Aorta (tissue), 5 donors: ENCODE measurements around the gene C1QTNF4. TPM values are rescaled to one million over a fixed set of nuclear protein-coding genes. Genes with fewer than 3 reads are reported as not detected.
A peak's percentile ranks its signal among the peaks of the same experiment; 100 is the strongest.
"Not testable (repeated sequence)": the region's sequence is repeated elsewhere in the genome, so short reads cannot be mapped to it uniquely, and the experiment has no call there.

ENCODE experiments used
- ATAC-seq: fragments of 200-7000 bp; cut with Tn5 transposase; one replicate; pipeline ENCODE4 v1.9.1; 2022; ENCODE audit warnings: moderate library complexity; ENCODE audit not compliant: low FRiP score
- DNase-seq, 2 donors: peaks; one replicate each; pipeline ENCODE4 v3.0.0-alpha.2; 2020
- H3K27ac ChIP-seq, 2 donors: one replicate each; pipeline ENCODE4 v1.5.1; 2013; ENCODE audit warnings: low read length in 2 of 2, mild to moderate bottlenecking in 2 of 2, moderate library complexity in 2 of 2, control low read depth in 1 of 2, inconsistent platforms in 1 of 2, low read depth in 1 of 2
- H3K27me3 ChIP-seq, 2 donors: one replicate each; pipeline ENCODE4 v1.6.1; 2013; ENCODE audit warnings: control low read depth in 1 of 2, low read length in 1 of 2, mild to moderate bottlenecking in 1 of 2, moderate library complexity in 1 of 2; ENCODE audit not compliant: insufficient read depth in 2 of 2, control insufficient read depth in 1 of 2
- H3K36me3 ChIP-seq, 2 donors: one replicate each; pipeline ENCODE4 v1.6.1; 2013; ENCODE audit warnings: control low read depth in 1 of 2, low read length in 1 of 2, mild to moderate bottlenecking in 1 of 2; ENCODE audit not compliant: insufficient read depth in 2 of 2, control insufficient read depth in 1 of 2
- H3K4me1 ChIP-seq, 2 donors: one replicate each; pipeline ENCODE4 v1.6.1; 2013; ENCODE audit warnings: low read length in 2 of 2, control low read depth in 1 of 2, mild to moderate bottlenecking in 1 of 2, moderate library complexity in 1 of 2; ENCODE audit not compliant: insufficient read depth in 2 of 2, control insufficient read depth in 1 of 2
- H3K4me3 ChIP-seq, 2 donors: one replicate each; pipeline ENCODE4 v1.5.1; 2013; ENCODE audit warnings: low read length in 2 of 2, control low read depth in 1 of 2, mild to moderate bottlenecking in 1 of 2
- H3K9me3 ChIP-seq: one replicate; pipeline ENCODE4 v1.6.1; 2013; ENCODE audit warnings: mild to moderate bottlenecking, low read length; ENCODE audit not compliant: control insufficient read depth
- WGBS, 2 donors: extraction: QIAGEN DNeasy Blood & Tissue Kit; methylation state at CpG; one replicate each; pipeline ENCODE4 v1.1.7; 2013; 5-methylcytosine and 5-hydroxymethylcytosine counted together
- intact Hi-C, 2 donors: fragments of 100-400 bp; cut with DNase I; formaldehyde crosslinking; loops; one replicate each; pipeline versions ENCODE4 v1.14.2 to v1.15.0; 2022
- polyA plus RNA-seq, 2 donors: library from polyadenylated mRNA; stranded (reverse); fragments of 200-250 nt; gene quantifications; one replicate each; pipeline ENCODE4 v1.2.3, GENCODE V29; 2013
- total RNA-seq, 2 donors: library from RNA; stranded (reverse); fragmentation: NEBNext Ultra II Directional; extraction: Animal tissue kit (Norgen Biotek cat#: 25700); gene quantifications; one replicate each; pipeline ENCODE4 v1.2.1, GENCODE V29; 2021
- donor health status: healthy with polysubstance abuse.
- donor health status: Bipolar disorder and iron deficiency.
- donor health status: DM: no; HTN: no; CAD: no.
- donor health status: DM: no; HTN: no; CAD: no.
- donor health status: DM: yes; HTN: yes; CAD: no.

C1QTNF4 gene
- total and polyA plus RNA-seq, 4 donors = 0.63 to 3.1 (median 2.3) TPM

GRCh38 chr11:47565340-47566148, 28.7 kb downstream of the C1QTNF4 start, which contains the start of gene PTPMT1:
Gene PTPMT1, plus strand, starts transcription at chr11:47565599. Its CDS starts 24 bp downstream, at chr11:47565623.
- 0 to 1% methylated on average over 74 to 86 of the region's 86 CpGs for WGBS, 2 donors
- Histone ChIP-seq H3K4me1 (no peaks in the 10 kb centered on the region), H3K27me3 (no peaks in the 10 kb centered on the region), H3K4me3 (peak within 1 kb of the TSS; percentile 77 to 98), H3K9me3 (no peaks in the 10 kb centered on the region), H3K27ac (peak within 1 kb of the TSS in 1 of 2 donors; percentile 47), H3K36me3 (no peaks in the 10 kb centered on the region)
- peak; percentile 93 for ATAC-seq
- DNase-seq = peak; percentile 85 to 93
- intact Hi-C loops = no loop called here

- WGBS, 2 donors = 14 to 20% methylated on average over 10 to 11 of the region's 11 CpGs
- Histone ChIP-seq H3K27ac (no peak overlapping the region), H3K9me3 (no peaks in the 10 kb centered on the region), H3K4me3 (peak overlapping the region; percentile 77 to 98), H3K36me3 (no peaks in the 10 kb centered on the region), H3K27me3 (no peaks in the 10 kb centered on the region), H3K4me1 (no peaks in the 10 kb centered on the region)
- intact Hi-C loops = no loop called here
- ATAC-seq (peak; percentile 49), DNase-seq (no peak)
Observed at GRCh38 chr11:47564933-47565339, 29.3 kb downstream of the C1QTNF4 start.

- H3K9me3 ChIP-seq, intact Hi-C loops, H3K27ac ChIP-seq, H3K36me3 ChIP-seq, H3K4me1 ChIP-seq, DNase-seq, ATAC-seq, H3K4me3 ChIP-seq, H3K27me3 ChIP-seq: not testable (repeated sequence)
- 96 to 98% methylated on average over 10 of the region's 10 CpGs for WGBS, 2 donors
Observed at GRCh38 chr11:47564366-47564765, 29.8 kb downstream of the C1QTNF4 start.

- H3K4me1 ChIP-seq, H3K27ac ChIP-seq, ATAC-seq, H3K9me3 ChIP-seq, intact Hi-C loops, H3K4me3 ChIP-seq, H3K27me3 ChIP-seq, H3K36me3 ChIP-seq, DNase-seq: not testable (repeated sequence)
- 87 to 90% methylated on average over 4 of the region's 4 CpGs for WGBS, 2 donors
Observed at GRCh38 chr11:47562393-47562792, 31.8 kb downstream of the C1QTNF4 start.

- no peak for ATAC-seq
- intact Hi-C loops = no loop called here
- WGBS, 2 donors = 82 to 84% methylated on average over 2 of the region's 2 CpGs
Observed at GRCh38 chr11:47560426-47560825, 33.8 kb downstream of the C1QTNF4 start.

GRCh38 chr11:47558695-47559094, 35.5 kb downstream of the C1QTNF4 start:
- no peaks in the 10 kb centered on the region for H3K4me1 ChIP-seq
- 97 to 100% methylated on average over 1 of the region's 1 CpG for WGBS, 2 donors
- H3K4me3 ChIP-seq = no peak overlapping the region
- intact Hi-C loops = no loop called here
- H3K27ac ChIP-seq = no peak overlapping the region
- H3K9me3 ChIP-seq = no peaks in the 10 kb centered on the region
- no peaks in the 10 kb centered on the region for H3K27me3 ChIP-seq
- ATAC-seq (no peak), DNase-seq (no peak)
- H3K36me3 ChIP-seq = no peaks in the 10 kb centered on the region

More at GRCh38 chr11:47560426-47560825, 33.8 kb downstream of the C1QTNF4 start:
- H3K36me3 ChIP-seq = no peaks in the 10 kb centered on the region
- H3K27ac ChIP-seq = no peak overlapping the region
- no peak overlapping the region for H3K4me3 ChIP-seq
- H3K9me3 ChIP-seq = no peaks in the 10 kb centered on the region
- no peaks in the 10 kb centered on the region for H3K4me1 ChIP-seq
- DNase-seq = no peak
- no peaks in the 10 kb centered on the region for H3K27me3 ChIP-seq

- WGBS, 2 donors = 96 to 98% methylated on average over 12 of the region's 12 CpGs
- ATAC-seq, intact Hi-C loops, H3K36me3 ChIP-seq, H3K4me1 ChIP-seq, H3K4me3 ChIP-seq, H3K27ac ChIP-seq, DNase-seq, H3K9me3 ChIP-seq, H3K27me3 ChIP-seq: not testable (repeated sequence)
Observed at GRCh38 chr11:47557004-47557403, 37.2 kb downstream of the C1QTNF4 start.

- ATAC-seq = no peak
- Histone ChIP-seq H3K4me1 (peaks cover 0 to 4% of the 10 kb centered on the region in 2 donors), H3K27ac (peak overlapping the region in 1 of 2 donors; percentile 79), H3K27me3 (no peaks in the 10 kb centered on the region), H3K36me3 (no peaks in the 10 kb centered on the region), H3K4me3 (peak overlapping the region in 1 of 2 donors; percentile 51), H3K9me3 (no peaks in the 10 kb centered on the region)
- intact Hi-C loops = no loop called here
- DNase-seq = no peak
- 2 to 5% methylated on average over 9 of the region's 9 CpGs for WGBS, 2 donors
Observed at GRCh38 chr11:47553406-47553743, 40.8 kb downstream of the C1QTNF4 start.
